Measurements from ENCODE around the gene WASHC2C.
A peak's percentile ranks its signal among the peaks of the same experiment; 100 is the strongest.
"Not testable (repeated sequence)": the region's sequence is repeated elsewhere in the genome, so short reads cannot be mapped to it uniquely, and the experiment has no call there.

Gene WASHC2C

GRCh38 chr10:45726703-45727420 is at the start of gene WASHC2C:
Gene WASHC2C, plus strand, starts transcription at chr10:45727266. Its CDS starts 52 bp downstream, at chr10:45727318.
- DNase-seq: peak; percentile 45 to 87

GRCh38 chr10:45678467-45678866 is 48.6 kb upstream of the WASHC2C start:
- DNase-seq: not testable (repeated sequence)

DNA sequence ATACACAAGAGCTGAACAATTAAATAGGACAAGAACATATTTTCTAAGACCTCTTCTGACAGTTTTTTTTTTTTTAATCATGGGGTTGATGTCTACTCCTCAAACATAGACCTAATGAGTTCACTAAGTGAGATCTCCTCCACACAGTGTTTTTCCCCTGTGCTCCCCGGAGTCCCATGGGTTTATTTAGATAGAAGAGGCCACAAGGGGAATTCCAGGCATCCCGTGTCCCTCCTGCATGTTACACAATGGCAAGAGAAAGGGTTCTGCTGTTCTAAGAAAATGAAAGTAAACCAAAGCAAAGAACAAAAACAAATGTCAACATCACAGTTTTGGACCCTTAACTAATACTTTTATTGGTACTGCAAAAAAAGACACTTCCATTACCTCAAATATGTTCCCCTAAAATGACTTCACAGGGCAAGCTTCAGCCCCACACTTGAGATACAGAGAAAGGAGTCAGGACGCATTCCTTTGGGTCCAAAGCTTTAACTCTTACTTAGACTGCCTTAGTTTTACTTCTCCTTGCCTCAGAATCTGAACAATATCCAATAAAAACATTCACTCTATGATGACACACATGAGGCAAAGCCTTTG is 16.8 kb upstream of the WASHC2C start:
- not testable (repeated sequence) for DNase-seq

- DNase-seq: not testable (repeated sequence)
These were observed 15.8 kb upstream of the WASHC2C start for GRCh38 chr10:45711223-45711622.

GRCh38 chr10:45717053-45717452 is 10.0 kb upstream of the WASHC2C start:
- DNase-seq: not testable (repeated sequence)

DNA sequence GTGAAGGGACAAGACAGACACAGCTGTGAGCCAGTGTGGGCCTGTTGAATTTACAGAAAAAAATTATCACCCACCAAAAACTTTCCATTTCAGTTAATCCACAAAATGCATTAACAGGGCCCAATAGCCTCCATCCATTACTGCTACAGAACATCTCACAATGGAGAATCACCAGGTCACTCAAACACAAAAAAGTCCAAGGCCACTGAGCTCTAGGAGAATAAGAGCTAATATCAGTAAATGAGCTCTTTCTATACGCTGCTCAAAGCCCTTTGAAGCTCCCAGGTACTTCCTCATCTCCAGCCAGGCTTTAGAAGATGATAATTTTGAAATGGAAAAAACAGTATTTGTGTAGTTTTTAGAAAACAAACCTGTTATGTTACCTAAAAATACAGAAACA is 9.4 kb upstream of the WASHC2C start:
- DNase-seq: not testable (repeated sequence)

DNA sequence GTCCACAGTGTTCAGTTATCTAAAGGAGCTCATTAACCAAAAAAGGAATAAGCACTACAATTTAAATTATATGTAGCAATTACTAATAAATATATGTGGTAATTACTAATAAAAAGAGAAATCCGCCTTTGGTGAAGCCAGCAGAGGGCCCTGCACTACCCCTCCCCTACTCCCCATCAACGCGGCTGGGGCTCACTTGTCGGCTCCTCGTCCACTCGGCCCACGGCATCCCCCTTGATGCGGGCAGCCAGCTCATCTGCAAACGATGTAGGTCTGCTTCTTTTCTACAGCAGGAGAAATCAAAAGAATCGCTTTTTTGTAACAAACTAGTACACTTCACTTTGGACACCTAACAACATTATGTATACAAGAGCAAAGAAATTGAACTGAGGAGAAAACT is 5.6 kb upstream of the WASHC2C start:
- not testable (repeated sequence) for DNase-seq

GRCh38 chr10:45723851-45724250 is 3.2 kb upstream of the WASHC2C start:
- DNase-seq: not testable (repeated sequence)

- DNase-seq: not testable (repeated sequence)
These were observed 427 bp downstream of the WASHC2C start for GRCh38 chr10:45727421-45727965.

- DNase-seq: not testable (repeated sequence)
These were observed 7.4 kb downstream of the WASHC2C start for GRCh38 chr10:45734449-45734848.

GRCh38 chr10:45734867-45735266 is 7.8 kb downstream of the WASHC2C start:
- DNase-seq: not testable (repeated sequence)

DNA sequence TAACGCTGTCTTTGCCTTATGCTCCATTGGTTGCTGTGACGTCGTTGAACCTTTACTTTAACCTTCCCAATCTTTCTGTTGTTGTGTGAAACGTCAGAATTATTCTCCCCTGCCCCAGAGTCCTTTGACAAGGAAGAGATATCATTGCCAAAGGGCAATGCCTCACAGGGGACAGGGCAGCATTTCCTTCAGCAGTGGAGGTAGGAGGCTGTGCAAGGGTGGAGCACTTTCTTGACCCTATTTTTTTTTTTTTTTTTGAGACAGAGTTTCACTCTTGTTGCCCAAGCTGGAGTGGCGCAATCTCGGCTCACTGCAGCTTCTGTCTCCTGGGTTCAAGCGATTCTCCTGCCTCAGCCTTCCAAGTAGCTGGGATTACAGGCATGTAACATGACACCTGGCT is 14.5 kb downstream of the WASHC2C start:
- DNase-seq: not testable (repeated sequence)

GRCh38 chr10:45742014-45742413 is 14.9 kb downstream of the WASHC2C start:
- not testable (repeated sequence) for DNase-seq

- DNase-seq: not testable (repeated sequence)
These were observed 24.1 kb downstream of the WASHC2C start for GRCh38 chr10:45751141-45751540.

DNA sequence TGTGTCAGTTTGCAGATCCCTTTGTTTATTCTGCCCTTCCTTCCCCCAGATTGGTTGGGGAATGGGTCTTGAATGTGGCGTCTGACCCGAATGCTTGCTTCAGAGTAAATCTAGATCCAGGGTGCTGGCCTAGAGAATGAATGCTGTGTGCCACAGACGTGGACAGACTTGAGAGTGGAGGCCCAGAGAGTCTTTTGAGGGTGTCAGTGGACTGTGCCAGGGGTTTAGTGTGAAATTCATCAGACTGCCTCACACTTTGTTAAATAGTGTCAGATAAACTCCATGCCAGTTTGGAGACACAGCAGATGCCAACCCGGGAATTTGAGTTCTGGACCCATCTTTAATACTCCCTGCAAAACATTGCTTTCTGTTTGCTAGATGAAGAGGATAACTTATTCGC is 25.1 kb downstream of the WASHC2C start:
- not testable (repeated sequence) for DNase-seq

DNA sequence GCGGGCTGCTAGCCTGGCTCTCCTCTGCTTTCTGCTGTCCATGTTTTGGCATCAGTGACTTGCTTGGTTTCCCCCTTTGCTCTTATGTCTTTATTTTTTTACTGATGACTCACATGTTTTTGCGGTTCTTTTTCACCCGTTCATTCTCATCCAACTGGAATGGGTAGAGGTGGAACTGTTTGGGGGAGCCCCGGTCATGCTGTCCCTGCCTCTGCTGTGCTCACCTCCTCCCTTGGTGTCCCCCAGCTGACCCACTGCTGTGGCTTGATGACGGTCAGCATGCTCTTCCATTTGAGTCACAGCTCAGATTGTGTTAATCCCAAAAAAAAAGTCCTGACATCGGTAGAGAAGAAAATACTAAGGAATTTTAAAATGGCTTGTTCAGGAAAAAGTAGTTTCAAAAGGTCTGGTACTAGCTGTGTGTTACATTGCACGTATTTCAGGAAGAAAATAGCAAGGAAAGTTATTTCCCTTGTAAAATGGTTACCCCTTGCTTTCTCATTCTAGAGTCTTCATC is 27.0 kb downstream of the WASHC2C start:
- not testable (repeated sequence) for DNase-seq

DNA sequence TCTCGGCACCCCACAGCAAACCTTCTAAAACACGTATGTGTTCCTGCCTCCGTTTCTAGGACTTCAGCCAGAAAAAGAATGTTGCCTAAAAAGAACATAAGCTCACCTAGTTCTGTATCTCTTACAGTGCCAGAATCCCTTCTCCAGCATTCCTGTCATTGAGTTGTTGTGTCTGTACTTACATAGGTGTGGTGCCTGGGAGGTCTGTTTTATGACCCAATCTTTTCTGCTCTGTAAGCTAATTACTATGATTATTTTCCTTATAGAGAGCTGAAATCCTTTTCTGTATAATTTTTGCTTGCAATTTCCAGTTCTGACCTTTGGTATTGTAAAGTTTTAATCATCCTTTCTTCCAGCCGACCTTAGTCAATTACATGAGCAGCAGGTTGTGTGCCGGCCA is 28.0 kb downstream of the WASHC2C start:
- not testable (repeated sequence) for DNase-seq

DNA sequence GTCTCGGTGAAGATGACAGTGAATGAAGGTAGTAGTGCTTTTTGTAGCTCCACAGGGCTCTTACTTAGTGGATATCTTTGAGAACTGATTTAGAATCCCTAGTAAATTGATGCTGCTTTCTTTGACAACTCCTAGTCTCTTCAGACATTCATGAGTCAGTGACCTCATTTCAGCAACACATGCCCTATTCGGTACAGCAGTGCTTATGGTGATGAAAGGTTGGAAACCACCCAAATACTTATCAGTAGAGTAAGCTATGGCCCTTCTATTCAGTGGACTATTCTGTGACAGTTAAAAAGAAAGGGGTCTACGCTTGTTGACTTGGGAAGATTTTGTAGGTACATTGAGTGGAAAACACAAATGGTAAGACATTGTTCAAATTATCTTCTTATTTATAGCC is 29.0 kb downstream of the WASHC2C start:
- DNase-seq: not testable (repeated sequence)

DNA sequence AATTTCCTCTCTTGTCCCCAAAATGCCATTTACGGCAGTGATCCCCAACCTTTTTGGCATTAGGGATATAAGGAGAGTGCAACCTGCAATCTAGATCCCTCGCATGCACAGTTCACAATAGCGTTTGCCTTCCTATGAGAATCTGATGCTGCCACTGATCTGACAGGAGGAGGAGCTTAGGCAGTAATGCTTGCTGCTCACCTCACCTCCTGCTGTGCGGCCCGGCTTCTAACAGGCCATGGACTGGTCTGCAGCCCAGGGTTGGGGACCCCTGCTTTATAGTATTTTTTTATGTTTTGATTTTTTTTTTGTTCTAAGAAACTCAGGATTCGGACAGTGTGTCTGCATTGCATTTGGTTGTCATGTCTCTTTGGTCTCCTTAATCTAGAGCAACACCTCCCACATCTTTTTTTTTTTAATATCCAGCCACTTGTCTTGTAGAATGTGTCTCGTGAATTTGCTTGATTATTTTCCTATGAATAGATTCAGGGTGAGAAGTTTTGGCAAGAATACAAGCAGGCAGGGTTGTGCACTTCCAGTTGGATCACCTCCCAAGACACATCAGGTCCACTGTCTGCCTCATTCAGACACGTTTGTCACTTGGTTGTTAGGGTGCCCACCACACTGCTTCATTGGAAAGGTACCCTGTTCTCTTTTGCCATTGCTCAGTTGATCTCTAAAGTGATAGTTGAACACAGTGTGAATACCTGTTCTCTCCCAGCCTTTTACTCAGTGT is 30.8 kb downstream of the WASHC2C start:
- not testable (repeated sequence) for DNase-seq

DNA sequence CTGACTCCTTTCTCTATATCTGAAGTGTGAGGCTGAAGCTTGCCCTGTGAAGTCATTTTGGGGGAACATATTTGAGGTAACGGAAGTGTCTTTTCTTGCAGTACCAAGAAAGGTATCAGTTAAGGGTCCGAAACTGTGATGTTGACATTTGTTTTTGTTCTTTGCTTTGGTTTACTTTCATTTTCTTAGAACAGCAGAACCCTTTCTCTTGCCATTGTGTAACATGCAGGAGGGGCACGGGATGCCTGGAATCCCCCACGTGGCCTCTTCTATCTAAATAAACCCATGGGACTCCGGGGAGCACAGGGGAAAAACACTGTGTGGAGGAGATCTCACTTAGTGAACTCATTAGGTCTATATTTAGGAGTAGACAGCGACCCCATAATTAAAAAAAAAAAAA is 34.6 kb downstream of the WASHC2C start:
- DNase-seq: not testable (repeated sequence)

GRCh38 chr10:45763037-45763436 is 36.0 kb downstream of the WASHC2C start:
- DNase-seq: not testable (repeated sequence)

- not testable (repeated sequence) for DNase-seq
These were observed 41.3 kb downstream of the WASHC2C start for GRCh38 chr10:45768334-45768733.

Data from NCI-H526 (cell line).